Body of pancreas (tissue), 4 donors: ENCODE data around the gene ASCL4. TPM values are rescaled to one million over a fixed set of nuclear protein-coding genes. Genes with fewer than 3 reads are reported as not detected.

Experiments used
- ATAC-seq: fragments of 150-250 bp; one replicate; pipeline ENCODE4 v1.9.1; 2016
- DNase-seq, 4 donors: peaks; one replicate each; pipeline ENCODE4 v3.0.0-alpha.2; 2019
- H3K27ac ChIP-seq, 4 donors: fragments of 200-600 bp; sonication (generic); 1 replicate in 3 of 4; 2 replicates in 1 of 4; pipeline versions ENCODE4 v1.5.1 to v1.6.1; 2016 to 2019; ENCODE audit warnings: mild to moderate bottlenecking in 1 of 4, mixed read lengths in 1 of 4, moderate library complexity in 1 of 4
- H3K27me3 ChIP-seq, 2 donors: fragments of 200-600 bp; sonication (generic); one replicate each; pipeline ENCODE4 v1.6.0; 2016; ENCODE audit warnings: mild to moderate bottlenecking in 1 of 2
- H3K36me3 ChIP-seq, 2 donors: fragments of 200-600 bp; sonication (generic); replicated peaks in 1 of 2; 2 replicates each; pipeline ENCODE4 v1.5.1; 2016; ENCODE audit warnings: low read depth in 2 of 2; ENCODE audit not compliant: insufficient read depth in 1 of 2
- H3K4me1 ChIP-seq: fragments of 200-600 bp; sonication (generic); one replicate; pipeline ENCODE4 v1.6.0; 2016
- H3K4me3 ChIP-seq, 2 donors: fragments of 200-600 bp; sonication (generic); 1 replicate in 1 of 2; 2 replicates in 1 of 2; pipeline ENCODE4 v1.5.1; 2016 to 2019
- H3K9me3 ChIP-seq, 3 donors: fragments of 200-600 bp; sonication (generic); 1 replicate in 2 of 3; 2 replicates in 1 of 3; pipeline ENCODE4 v1.5.1; 2016
- CTCF ChIP-seq, 7 experiments: fragments of 450-650 bp in 4 of 7; fragments of 200-600 bp in 3 of 7; sonication (generic) in 3 of 7; IDR thresholded peaks; one replicate each; pipeline ENCODE4 v1.5.1; 2016 to 2019; ENCODE audit warnings: antibody characterized with exemption in 7 of 7
- POLR2A ChIP-seq, 3 donors: fragments of 450-650 bp; IDR thresholded peaks; one replicate each; pipeline ENCODE4 v1.6.1; 2016; ENCODE audit warnings: antibody characterized with exemption in 3 of 3, mild to moderate bottlenecking in 2 of 3
- WGBS, 2 donors: methylation state at CpG; one replicate each; pipeline ENCODE4 v1.1.5; 2017; 5-methylcytosine and 5-hydroxymethylcytosine counted together
- intact Hi-C: fragments of 100-400 bp; cut with DNase I; formaldehyde crosslinking; loops from one replicate; pipeline ENCODE4 v1.15.1; 2023
- total RNA-seq, 2 donors: library from RNA; depleted of rRNA; stranded (reverse); fragments of >200 nt; gene quantifications; one replicate each; pipeline ENCODE4 v1.1.0, GENCODE V29; 2016

The ASCL4 gene
- total RNA-seq, 2 donors from 2014 or later: not detected

DNA sequence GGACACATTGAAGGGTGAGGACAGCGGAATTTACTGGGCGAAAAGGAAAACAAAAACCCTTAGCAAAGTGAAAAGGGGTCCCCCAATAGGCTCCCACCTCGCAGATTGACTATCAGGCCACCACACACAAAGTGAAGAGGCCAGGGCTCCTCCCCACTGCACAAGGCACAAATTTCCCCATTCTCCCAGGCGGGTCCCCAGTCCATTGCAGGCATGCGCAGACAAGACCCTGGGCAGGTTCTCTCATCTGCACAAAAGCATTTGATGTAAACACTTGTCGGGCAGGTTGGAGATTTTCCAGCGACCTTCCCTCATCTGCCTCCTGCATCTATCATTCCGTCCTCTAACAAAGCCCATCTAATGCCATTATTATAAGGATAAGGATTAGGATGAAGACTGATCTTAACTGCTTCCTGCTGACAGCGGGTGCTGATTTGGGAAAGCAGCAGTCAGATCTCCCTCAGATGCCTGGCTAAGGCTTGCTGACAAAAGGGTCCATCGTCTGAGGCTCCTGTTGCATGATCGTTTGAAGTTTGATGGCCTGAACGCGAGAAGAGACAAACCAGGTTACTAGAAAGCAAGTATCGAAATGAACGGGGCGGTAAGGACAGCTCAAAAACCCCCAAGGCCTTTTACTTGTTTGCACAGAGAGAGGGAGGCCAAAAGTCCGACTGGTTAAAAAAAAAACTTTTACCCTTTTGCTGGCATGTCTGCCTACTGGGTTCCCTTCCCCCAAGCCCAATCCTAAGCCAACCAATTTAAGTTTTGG is 14.4 kb downstream of the ASCL4 start:
- no peaks in the 10 kb centered on the region for H3K4me1 ChIP-seq
- no peak overlapping the region for H3K27ac ChIP-seq
- no peaks in the 10 kb centered on the region for H3K27me3 ChIP-seq
- H3K36me3 ChIP-seq: no peaks in the 10 kb centered on the region
- WGBS, 2 donors: 62% methylated on average over 17 of the region's 17 CpGs
- DNase-seq (no peak), ATAC-seq (no peak)
- H3K9me3 ChIP-seq: no peaks in the 10 kb centered on the region
- TF ChIP-seq POLR2A (IDR thresholded peaks at IDR 0.05) (no peak), CTCF (IDR thresholded peaks at IDR 0.05) (no peak)
- H3K4me3 ChIP-seq: no peak overlapping the region
- intact Hi-C loops: no loop called here

- no peak for TF ChIP-seq CTCF (IDR thresholded peaks at IDR 0.05)
- TF ChIP-seq POLR2A (IDR thresholded peaks at IDR 0.05): no peak
- Histone ChIP-seq H3K27me3 (peaks cover 0 to 5% of the 10 kb centered on the region in 2 donors), H3K9me3 (no peaks in the 10 kb centered on the region), H3K4me3 (no peak overlapping the region), H3K36me3 (no peaks in the 10 kb centered on the region), H3K4me1 (no peaks in the 10 kb centered on the region), H3K27ac (no peak overlapping the region)
- no peak for DNase-seq
- ATAC-seq: no peak
- intact Hi-C loops: no loop called here
- WGBS, 2 donors: 59 to 81% methylated on average over 1 of the region's 1 CpG
Observed at GRCh38 chr12:107791465-107792089, 17.1 kb downstream of the ASCL4 start.

DNA sequence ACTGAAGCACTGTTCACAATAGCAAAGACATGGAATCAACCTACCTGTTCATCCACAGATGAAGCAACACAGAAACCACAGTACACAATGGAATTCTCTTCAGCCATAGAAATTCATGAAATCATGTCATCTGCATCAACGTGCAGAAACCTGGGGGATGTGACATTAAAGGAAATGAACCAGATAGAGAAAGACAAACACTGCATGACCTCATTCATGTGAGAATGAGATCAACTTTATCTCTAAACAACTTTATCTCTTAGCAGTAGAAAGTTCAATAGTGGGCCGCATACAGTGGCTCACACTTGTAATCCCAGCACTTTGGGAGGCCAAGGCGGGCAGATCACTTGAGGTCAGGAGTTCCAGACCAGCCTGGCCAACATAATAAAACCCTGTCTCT is 19.9 kb downstream of the ASCL4 start:
- H3K27ac ChIP-seq: no peak overlapping the region
- no peaks in the 10 kb centered on the region for H3K36me3 ChIP-seq
- DNase-seq (no peak), ATAC-seq (no peak)
- H3K4me3 ChIP-seq: no peak overlapping the region
- WGBS, 2 donors: 30 to 49% methylated on average over 3 of the region's 3 CpGs
- no peaks in the 10 kb centered on the region for H3K4me1 ChIP-seq
- intact Hi-C loops: no loop called here
- no peak for TF ChIP-seq CTCF (IDR thresholded peaks at IDR 0.05)
- TF ChIP-seq POLR2A (IDR thresholded peaks at IDR 0.05): no peak
- peaks cover 0 to 5% of the 10 kb centered on the region in 2 donors for H3K27me3 ChIP-seq
- H3K9me3 ChIP-seq: no peaks in the 10 kb centered on the region

GRCh38 chr12:107798580-107798979 is 24.1 kb downstream of the ASCL4 start:
- DNase-seq: no peak
- Histone ChIP-seq H3K4me3 (no peak overlapping the region), H3K9me3 (no peaks in the 10 kb centered on the region), H3K4me1 (no peaks in the 10 kb centered on the region), H3K27me3 (peaks cover 0 to 5% of the 10 kb centered on the region in 2 donors), H3K36me3 (no peaks in the 10 kb centered on the region), H3K27ac (no peak overlapping the region)
- ATAC-seq: no peak
- no peak for TF ChIP-seq POLR2A (IDR thresholded peaks at IDR 0.05)
- TF ChIP-seq CTCF (IDR thresholded peaks at IDR 0.05): no peak
- WGBS, 2 donors: 45 to 46% methylated on average over 3 of the region's 3 CpGs
- intact Hi-C loops: no loop called here

DNA sequence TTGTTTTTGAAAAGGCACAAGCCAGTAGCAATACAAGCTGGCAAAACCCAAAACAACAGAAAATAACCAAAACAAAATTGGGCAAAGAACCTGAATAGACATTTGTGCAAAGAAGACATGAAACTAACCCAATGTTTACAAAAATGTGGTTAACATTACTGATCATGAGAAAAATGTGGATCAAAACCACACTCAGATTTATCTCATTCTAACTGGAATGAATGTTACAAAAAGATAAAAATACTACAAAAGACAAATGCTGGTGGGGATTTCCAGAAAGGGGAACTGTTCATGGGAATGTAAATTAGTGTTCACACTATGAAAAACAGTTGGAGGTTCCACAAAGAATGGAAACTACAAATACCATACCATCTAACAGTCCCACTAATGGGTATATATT is 26.6 kb downstream of the ASCL4 start:
- Histone ChIP-seq H3K4me1 (no peaks in the 10 kb centered on the region), H3K4me3 (no peak overlapping the region), H3K27ac (no peak overlapping the region), H3K27me3 (no peaks in the 10 kb centered on the region), H3K36me3 (no peaks in the 10 kb centered on the region), H3K9me3 (no peaks in the 10 kb centered on the region)
- intact Hi-C loops: no loop called here
- TF ChIP-seq CTCF (IDR thresholded peaks at IDR 0.05): no peak
- no peak for TF ChIP-seq POLR2A (IDR thresholded peaks at IDR 0.05)
- ATAC-seq: no peak
- DNase-seq: no peak
